HG02870 (cell line): Measurements from ENCODE around the gene FTO.

ENCODE experiments used
- ATAC-seq: cut with Tn5 transposase; IDR thresholded peaks from one replicate; pipeline ENCODE4 v1.9.1; 2021; ENCODE audit warnings: mild to moderate bottlenecking, moderate library complexity; ENCODE audit not compliant: unreplicated experiment

The FTO gene

DNA sequence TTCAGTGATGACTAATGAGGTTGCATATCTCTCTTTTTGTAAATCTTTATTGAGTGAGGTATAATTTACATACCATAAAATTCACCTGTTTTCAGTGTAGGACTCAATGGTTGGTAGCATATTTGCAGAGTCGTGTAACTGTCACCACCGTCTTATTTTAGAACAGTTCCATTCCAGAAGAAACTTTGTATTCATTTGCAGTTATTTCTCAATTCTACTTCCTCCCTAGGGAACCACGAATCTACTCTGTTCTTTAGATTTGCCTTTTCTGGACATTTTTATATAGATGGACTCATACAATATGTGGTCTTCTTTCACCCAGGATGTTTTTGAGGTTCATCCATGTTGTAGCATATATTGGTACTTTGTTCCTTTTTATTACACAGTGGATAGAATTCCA lies 3.7 kb downstream of the FTO start:
- no peak for ATAC-seq

DNA sequence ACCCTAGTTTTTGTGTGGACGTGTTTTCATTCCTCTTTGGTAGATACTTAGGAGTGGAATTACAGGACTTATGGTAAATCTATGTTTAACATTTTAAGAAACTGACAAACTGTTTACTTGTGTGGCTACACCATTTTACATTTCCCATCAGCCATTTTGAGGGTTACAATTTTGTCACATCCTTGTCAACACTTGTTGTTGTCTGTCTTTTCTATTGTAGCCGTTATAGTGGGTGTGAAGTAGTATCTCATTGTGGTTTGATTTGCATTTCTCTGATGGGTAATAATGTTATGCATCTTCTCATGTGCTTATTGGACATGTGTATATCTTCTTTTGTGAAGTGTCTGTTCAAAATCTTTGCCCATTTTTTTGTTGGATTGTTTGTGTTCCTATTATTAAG lies 4.5 kb downstream of the FTO start:
- ATAC-seq: no peak

DNA sequence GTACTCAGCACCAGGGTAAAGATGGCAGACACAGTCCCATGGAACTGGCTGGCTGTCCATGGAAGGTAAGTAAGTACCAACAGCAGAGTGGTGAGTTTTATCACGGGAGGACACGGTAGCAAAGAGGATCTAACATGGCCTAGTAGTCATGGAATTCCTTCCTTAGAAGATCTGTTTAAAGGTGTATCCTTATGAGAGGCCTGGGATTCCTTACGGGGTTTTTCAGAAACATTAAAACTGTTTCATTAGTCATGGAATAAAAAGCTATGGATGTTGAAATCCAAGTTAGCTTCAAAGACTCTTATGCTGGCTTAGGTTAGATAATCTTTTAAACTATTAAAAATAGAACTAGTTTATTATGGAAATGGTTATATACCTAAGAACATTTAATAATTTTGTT lies 7.4 kb downstream of the FTO start:
- ATAC-seq: no peak

DNA sequence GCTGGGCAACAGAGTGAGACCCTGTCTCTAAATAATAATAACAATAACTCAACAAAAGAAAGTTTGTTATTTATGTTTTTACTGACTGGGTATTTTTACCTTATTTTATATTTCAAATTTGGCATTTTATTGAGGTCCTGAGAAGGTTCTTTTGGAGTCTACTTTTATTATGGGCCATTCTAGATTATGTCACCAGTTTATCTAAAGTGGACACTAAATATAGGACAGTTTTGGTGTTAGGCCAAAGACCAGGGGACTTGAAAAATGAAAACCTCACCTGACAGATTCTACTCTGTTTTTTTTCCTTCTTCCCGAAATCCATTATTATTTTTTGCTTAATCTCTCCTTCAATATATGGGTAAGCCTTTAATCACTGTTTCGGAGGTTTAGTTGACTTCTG lies 8.1 kb downstream of the FTO start:
- no peak for ATAC-seq

DNA sequence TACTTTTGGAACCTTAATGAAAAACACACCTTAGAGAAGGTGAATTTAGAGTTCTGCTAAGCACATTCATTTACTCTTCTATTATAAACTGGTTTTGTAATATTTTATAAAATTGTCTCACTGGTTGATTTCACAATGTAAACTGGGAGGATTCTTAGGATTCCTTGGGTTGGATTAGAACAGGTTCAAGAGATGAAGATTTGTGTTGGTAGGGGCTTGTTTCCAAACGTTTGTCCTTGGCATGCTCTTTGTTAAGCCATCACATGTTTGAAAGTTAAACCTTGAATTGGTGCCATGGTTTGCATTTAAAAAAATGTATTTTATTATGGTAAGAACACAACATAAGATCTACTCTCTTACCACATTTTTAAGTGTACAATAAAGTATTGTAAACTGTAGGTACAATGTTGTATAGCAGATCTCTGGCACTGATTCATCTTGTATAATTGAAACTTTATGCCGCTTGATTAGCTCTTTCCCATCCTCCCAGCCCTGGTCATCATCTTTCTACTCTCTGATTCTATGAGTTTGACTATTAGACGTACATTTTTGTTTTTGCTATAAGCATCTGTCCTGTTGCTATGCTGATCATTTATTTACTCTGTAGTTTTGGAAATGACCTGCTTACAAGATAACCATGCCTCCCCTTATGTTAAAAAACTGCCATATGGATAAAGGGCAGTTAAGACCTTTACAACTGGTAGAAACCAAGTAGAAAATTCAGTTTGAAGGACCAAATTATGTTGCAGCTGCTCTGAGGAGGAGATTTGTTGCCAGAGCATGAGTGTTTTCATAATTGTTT lies 9.6 kb downstream of the FTO start:
- ATAC-seq: no peak

DNA sequence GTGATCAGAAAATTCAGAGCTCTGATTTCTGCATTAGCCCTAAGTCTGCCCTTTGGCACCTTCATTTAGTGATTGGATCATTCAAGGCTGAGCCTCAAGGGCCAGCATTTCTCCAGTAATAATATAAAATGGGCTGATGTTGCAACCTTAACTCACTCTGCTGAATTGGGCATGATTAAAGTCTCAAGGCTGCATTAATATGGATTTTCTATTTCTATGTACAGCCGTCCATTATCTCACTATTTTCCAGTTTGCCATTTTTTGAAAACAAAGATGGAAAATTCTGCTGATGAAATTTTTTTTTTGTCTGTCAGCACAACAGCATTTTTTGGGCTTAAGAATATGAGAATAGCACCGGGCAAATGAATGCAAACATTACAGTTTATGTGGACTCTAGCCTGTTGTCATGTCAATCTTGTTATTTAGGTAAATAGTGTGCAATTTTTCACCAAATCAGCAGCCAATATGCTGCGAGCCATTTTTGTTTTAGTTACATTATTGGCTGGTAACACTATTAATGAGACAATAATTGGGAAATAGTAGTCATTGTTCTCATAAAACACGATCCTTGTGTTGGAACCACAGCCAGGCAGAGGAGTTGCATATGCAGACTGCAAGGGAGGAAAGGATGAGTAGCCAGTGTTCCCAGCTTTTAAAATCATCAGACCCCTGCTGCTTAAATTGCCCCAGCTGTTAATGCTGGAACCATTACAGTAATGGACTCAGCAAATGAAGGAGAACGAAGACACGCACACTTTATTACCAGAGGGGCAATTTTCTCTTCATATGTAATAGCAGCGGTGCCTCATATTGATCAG lies 10.5 kb downstream of the FTO start:
- ATAC-seq: no peak

DNA sequence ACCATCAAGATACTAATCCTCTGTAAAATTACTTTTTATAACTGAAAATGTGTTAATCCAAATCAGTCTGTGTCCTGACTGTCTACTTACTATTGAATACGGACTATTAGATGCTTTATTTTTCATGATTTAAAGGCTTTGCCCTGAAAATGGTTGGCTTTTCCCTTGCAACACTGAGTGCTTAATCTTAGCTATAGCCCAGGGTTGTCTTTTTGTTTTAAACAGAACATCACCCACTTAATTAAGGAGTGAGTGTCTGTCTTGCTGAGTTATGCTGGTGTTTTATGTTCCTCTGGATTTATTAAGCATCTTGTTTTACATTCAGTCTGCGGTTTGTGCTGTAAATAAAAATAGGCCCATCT lies 11.0 kb downstream of the FTO start:
- ATAC-seq: no peak

DNA sequence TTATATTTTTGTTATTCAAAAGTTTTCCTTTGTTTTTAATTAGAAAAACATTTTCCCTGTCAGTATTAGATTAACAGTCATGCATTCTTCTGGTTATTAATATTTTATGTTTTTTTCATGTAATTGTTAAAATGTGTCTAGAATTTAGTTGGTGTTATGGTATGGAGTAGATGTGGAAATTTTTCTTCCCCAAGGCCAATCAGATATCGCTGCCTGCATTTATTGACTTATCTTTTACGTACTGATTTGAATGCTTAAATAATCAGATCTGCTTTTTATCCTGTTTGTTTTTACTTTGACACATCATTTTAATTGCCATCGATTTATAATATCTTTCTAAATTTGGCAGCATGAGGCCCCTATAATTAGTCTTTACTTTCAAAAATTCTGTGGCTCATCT lies 13.6 kb downstream of the FTO start:
- ATAC-seq: no peak

DNA sequence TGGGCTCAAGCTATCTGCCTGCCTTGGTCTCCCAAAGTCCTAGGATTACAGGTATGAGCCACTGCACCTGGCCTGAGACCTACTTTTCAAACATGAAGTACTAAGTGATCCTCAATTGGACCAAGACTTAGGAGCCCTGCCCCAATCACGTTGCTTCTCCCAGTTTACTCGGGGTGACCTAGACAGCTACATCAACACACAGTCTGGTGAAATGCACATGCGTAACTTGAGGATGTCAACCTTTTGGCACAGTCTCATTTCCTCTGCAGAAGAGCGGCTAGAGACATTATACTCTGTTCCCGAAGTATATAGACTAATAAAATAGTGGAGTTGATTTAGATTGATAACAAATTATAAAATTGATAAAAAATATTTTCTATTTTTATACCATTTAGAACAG lies 17.1 kb downstream of the FTO start:
- no peak for ATAC-seq

DNA sequence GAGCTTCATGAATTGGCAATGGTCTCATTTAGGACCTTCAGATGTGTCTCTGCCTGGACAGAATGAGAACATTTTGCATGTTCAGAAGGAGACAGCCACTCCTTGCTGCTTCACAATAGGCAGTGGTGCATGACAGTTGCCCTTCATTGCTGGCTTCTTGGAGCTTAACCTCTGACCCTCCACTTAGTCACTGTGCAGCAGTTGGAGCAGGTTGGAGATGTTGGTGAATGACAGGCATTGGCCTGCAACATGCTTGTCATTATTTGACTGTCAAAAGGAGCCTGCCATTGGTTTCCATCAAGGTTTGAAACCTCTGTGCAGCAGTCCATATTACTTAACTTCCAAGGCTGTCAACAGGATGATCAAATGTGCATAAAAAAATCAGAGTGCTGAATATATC lies 22.7 kb downstream of the FTO start:
- no peak for ATAC-seq

DNA sequence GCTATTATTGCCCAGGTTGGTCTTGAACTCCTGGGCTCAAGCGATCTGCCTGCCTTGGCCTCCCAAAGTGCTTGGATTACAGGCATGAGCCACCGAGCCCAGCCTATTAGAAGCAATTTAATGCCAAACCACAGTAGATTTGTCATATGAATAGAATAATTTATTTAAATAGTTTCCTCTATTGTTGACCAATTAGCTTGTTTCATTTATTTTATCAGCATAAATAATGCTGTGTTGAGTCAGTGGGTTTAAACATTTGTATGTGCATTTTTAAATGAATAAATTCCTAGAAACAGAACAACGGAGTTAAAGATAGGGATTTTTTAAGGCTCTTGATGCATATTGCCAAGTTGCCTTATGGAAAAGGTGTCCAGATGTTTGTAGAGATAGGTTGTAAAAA lies 26.7 kb downstream of the FTO start:
- ATAC-seq: no peak

DNA sequence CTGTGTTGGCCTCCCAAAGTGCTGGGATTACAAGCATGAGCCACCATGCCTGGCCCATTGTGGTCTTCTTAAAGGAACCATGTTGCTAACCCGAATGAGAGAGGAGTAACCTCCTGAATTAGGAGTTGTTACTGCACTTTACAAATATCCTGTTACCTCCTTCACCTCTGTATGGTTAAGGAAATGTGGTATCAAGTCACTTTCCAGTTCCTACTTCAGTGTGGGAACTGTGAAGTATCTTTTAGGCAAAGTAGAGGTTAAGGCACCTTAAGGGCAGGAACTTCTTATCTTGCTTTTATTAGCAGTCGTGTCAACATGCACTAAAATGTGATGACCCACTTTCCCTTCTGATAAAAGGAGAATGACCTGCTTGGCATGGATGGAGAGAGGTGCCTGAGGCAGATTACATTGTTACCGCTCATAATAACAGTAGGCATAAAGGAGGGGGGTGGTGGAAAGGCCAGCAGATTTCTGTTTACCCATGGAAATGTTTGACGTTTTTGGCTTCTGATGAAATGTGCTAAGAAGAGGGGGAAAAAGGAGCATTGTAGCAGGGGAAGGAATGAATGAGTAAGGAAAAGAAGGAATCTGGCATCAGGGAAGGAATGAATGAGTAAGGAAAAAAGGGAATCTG lies 28.5 kb downstream of the FTO start:
- ATAC-seq: no peak

DNA sequence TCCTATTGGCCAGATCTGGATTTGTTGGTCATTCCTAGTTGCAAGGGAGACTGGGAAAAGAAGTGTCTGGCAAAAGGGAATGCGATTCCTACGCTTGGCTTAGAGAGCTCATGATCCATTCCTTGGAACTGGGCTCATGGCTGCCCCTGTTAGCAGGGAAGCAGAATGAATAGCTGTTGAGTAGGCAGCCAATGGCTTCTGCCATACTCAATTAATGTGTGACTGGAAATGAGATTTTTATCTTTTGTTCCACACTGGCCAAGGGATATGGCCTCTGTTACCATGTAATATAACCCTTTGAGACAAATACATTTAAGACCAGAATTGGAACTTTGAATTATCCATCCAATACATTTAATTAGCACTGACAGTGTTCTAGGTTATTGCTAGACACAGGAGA lies 31.0 kb downstream of the FTO start:
- no peak for ATAC-seq

DNA sequence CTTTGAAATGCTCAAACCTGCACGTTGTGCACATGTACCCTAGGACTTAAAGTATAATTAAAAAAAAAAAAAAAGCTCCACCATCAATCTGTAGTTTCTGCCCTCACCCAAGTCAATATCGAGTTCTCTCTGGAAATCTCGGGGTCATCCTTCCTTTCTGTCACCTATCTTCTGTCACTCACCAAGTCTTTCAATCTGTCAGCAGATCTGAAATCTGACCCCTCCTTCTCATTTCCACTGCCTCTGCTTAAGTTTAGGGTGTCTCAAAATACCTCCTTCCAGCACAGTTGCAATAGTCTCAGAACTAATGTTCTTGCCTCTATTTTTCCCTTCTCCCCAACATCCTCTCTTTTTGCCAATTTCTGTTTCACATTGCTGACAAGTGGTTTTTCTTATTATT lies 32.3 kb downstream of the FTO start:
- ATAC-seq: no peak

DNA sequence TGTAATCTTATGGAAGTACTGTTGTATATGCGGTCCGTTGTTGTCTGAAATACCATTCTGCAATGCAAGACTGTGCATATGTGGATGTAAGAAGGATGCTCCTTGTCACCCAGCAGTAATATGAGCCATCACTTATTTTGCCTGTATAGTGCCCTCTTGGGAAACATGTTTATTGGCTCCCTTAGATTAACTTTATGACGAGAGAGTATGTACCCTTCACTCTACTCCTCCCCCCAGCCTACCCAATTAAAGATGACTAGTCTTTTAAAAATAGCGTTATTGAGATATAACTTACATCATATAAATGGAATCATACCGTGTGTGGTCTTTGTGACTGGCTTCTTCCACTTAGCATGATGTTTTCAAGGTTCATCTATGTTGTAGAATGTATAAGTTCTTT lies 33.6 kb downstream of the FTO start:
- no peak for ATAC-seq

DNA sequence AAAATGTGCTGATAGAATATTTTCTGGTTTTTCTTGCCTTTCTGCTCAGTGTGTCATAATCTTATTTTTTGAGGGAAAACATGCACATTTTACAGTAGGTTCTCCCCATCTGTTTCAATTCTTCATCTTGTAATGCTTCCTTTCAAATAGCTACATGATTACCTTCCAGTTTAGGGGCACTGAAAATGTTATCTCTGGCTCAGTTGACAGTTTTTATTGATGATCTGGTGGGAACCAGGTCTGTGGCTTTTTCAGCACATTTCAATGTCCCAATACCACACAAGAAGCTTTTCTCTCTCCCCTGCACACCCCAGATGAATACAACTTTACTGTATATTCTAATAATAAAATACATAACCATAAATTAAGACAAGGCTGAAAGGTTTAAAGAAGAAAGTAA lies 36.5 kb downstream of the FTO start:
- no peak for ATAC-seq

DNA sequence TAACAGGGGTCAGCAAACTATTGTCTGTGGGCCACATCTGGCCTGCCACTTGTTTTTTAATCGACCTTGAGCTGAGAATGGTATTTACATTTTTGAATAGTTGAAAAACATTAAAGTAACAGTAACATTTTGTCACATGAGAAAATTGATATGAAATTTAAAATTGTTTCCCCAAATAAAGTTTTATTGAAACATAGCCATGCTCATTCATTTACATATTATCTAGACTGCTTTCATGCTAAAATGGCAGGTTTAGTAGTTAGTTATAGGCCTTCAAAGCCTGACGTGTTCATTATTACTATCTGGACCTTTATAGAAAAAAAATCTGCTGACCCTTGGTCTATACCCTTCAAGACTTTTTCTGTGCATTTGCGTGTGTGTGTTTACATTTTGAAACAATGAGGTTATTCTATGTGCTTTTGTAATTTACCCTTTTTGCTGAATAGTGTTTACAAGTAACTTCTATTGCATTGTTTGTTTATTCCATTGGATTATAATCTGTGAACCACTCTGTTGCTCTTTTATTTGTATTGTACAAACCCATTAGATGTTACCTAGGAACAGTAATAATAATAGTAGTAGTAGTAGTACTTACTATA lies 37.1 kb downstream of the FTO start:
- no peak for ATAC-seq

DNA sequence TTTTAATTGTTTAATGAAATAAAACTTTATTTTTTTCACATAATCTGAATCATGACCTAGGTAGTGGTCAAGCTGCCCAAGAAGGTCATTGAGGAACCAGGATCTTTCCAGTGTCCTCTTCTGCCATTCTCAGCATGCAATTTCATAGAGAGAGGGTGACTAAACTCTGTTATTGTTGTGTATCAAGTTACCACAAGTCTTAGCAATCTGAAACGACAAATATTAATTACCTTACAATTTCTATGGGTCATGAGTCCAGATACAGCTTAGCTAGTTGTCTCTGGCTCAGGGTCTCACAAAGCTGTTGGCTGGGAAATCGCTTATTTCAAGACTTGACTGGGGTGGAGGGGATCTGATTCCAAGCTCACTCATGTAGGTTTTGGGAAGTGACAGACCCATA lies 37.6 kb downstream of the FTO start:
- no peak for ATAC-seq

DNA sequence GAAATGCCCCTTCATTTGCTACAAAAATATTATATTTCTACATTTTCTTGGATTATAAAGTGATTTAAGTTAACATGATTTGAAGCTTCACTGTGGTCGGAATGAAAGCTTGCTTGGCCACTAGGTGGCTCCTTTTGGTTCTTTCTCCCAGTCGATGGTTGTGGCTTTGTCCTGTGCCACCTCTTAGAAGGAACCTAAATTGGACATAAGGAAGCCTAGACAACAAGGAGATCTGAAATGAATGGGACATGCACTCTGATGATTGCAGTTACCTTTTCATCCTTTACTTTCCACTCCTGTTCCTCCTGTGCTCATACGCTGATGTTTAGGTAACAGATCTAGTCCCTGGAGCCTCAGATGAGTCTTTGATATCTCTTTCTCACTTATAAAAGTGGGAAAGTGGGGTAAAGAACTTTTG lies 39.2 kb downstream of the FTO start:
- no peak for ATAC-seq

DNA sequence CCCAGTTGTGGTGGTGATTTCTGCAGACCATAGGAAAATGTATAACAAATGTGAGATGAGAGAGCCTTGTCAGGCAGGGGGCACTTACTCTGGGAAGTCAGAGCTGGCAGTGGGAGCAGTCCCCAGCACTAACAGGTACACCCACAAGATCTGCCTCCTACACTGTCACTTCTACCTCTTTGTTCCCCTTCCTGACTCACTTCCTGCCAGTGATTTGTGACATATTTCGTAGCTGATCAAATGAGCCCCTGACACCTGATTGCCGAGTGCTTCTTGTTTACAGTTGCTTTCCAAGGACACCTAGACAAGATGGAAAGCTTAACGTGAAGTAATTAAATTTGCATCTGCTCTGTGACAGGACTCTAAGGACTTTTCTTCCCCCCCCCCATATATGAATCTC lies 40.5 kb downstream of the FTO start:
- no peak for ATAC-seq

DNA sequence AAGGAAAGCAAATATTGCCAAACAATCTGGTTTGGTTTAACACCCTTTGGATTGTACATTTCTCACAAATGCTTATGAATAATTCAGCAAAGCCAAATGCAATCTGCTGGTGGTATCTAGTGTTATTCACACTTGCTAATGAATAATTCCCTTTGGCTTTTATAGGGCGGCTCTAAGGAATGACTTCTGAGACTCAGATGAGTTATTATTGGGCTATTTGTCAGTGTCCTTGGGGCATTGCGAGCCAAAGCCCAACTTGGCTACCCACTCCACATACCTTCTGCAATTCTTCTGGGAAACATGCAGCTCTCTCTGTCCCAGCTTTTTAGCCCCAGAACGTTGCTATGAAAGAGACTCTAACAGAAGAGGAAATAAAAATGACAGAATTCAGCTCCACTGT lies 41.1 kb downstream of the FTO start:
- ATAC-seq: no peak
